A673 (cell line): ENCODE measurements around the gene OPN3. TPM values are rescaled to one million over a fixed set of nuclear protein-coding genes. Genes with fewer than 3 reads are reported as not detected.

Experiments used
- BruUV-seq: library from RNA; stranded (reverse); fragments of 400-500 nt; replicated peaks from 2 replicates; lab custom pipeline; 2021; lab: Mats Ljungman, UMichigan
- CTCF ChIA-PET: fragments of 300-600 bp; sonication (Branson Sonifier 250); formaldehyde crosslinking; loops from one replicate; lab custom pipeline; 2022; ENCODE audit warnings: antibody characterized with exemption; lab: Charles Lee
- POLR2A ChIA-PET: fragments of 300-600 bp; sonication (Branson Sonifier 250); formaldehyde crosslinking; loops from one replicate; lab custom pipeline; 2022; ENCODE audit warnings: antibody characterized with exemption; ENCODE audit not compliant: low non-redundant PET; lab: Charles Lee
- DNase-seq: peaks from one replicate; pipeline ENCODE4 v3.0.0-alpha.2; 2015; ENCODE audit warnings: low spot score
- H3K27ac ChIP-seq: fragments of 200-600 bp; sonication (generic); 2 replicates; pipeline ENCODE4 v1.5.1; 2016; ENCODE audit warnings: mixed run types, low read depth, mild to moderate bottlenecking, mixed read lengths, antibody characterized with exemption, low read length; ENCODE audit not compliant: poor library complexity, severe bottlenecking
- H3K27me3 ChIP-seq: fragments of 200-600 bp; sonication (generic); replicated peaks from 2 replicates; pipeline ENCODE4 v1.6.1; 2017; ENCODE audit warnings: mixed run types, low read depth, mild to moderate bottlenecking, mixed read lengths, antibody characterized with exemption, low read length; ENCODE audit not compliant: insufficient read depth, poor library complexity
- H3K36me3 ChIP-seq: fragments of 200-600 bp; sonication (generic); 2 replicates; pipeline ENCODE4 v1.6.1; 2016; ENCODE audit warnings: mixed run types, mild to moderate bottlenecking, mixed read lengths, antibody characterized with exemption, low read length; ENCODE audit not compliant: insufficient read depth, poor library complexity, severe bottlenecking
- H3K4me1 ChIP-seq: fragments of 200-600 bp; sonication (generic); 2 replicates; pipeline ENCODE4 v1.6.1; 2017; ENCODE audit warnings: mixed run types, mild to moderate bottlenecking, mixed read lengths, antibody characterized with exemption, low read length; ENCODE audit not compliant: insufficient read depth, poor library complexity, severe bottlenecking
- H3K4me3 ChIP-seq: fragments of 200-600 bp; sonication (generic); 2 replicates; pipeline ENCODE4 v1.5.1; 2016; ENCODE audit warnings: low read depth, mixed run types, mild to moderate bottlenecking, mixed read lengths, low read length; ENCODE audit not compliant: poor library complexity, severe bottlenecking
- H3K9me3 ChIP-seq: fragments of 200-600 bp; sonication (generic); 2 replicates; pipeline ENCODE4 v1.6.1; 2016; ENCODE audit warnings: mixed run types, low read depth, mild to moderate bottlenecking, mixed read lengths, antibody characterized with exemption, low read length; ENCODE audit not compliant: poor library complexity, severe bottlenecking
- EZH2 ChIP-seq: fragments of 200-600 bp; sonication (generic); IDR thresholded peaks from 2 replicates; pipeline ENCODE4 v1.6.1; 2017; ENCODE audit warnings: borderline replicate concordance, low read depth, mild to moderate bottlenecking, mixed read lengths, antibody characterized with exemption, low read length; ENCODE audit not compliant: poor library complexity, severe bottlenecking
- intact Hi-C: fragments of 100-400 bp; cut with micrococcal nuclease; formaldehyde crosslinking; loops from one replicate; pipeline ENCODE4 v1.10.0; 2022; ENCODE audit not compliant: unreplicated experiment
- total RNA-seq: library from RNA; stranded (reverse); gene quantifications from 2 replicates; pipeline ENCODE4 v1.2.3, GENCODE V29; 2021
- TF ChIP-seq, protein P1 (sequence below): fragments of 300-800, 200-600 bp; sonication (generic); conservative IDR thresholded peaks from 2 replicates; pipeline ENCODE4 v1.5.1; 2017; ENCODE audit warnings: low read depth, mild to moderate bottlenecking, antibody characterized with exemption, low read length, moderate library complexity, mixed read lengths

OPN3 gene
- total RNA-seq, 1 experiment from 2014 or later: 12.6 TPM

DNA sequence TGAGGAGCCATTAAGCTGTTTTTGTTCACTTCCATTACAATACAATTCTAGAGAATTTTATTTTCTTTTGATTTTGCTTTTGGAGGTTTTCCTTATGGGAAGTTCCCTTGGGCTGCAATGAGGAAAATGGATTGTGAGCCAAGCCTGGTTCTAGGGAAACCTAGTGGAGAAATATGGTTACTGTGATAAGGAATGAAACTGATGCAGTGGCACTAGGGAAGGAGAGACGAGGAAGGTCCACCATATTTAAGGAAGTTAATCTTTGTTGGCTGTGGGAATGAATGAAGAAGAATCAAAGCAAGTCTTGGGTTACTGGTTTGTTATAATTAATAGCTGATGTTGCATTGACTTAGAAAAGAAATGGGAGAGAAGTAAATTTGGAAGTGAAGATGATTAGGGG, 28.4 kb downstream of the OPN3 start:
- ChIA-PET CTCF (interaction anchor here (0.7 kb wide), 1 partner anchor 24 kb away, joined by 5 read pairs; no protein-coding TSS in a partner anchor), POLR2A (no interaction called here)
- Histone ChIP-seq H3K4me1 (no peaks in the 10 kb centered on the region), H3K27ac (no peak overlapping the region), H3K4me3 (no peak overlapping the region), H3K36me3 (no peaks in the 10 kb centered on the region), H3K27me3 (no peaks in the 10 kb centered on the region), H3K9me3 (no peaks in the 10 kb centered on the region)
- no TSS peak for BruUV-seq
- no peak for DNase-seq
- intact Hi-C loops: loop anchor here (5.0 to 10.0 kb wide), 2 partner anchors 221 to 403 kb away; no protein-coding TSS in a partner anchor
- TF ChIP-seq, protein P1, sequence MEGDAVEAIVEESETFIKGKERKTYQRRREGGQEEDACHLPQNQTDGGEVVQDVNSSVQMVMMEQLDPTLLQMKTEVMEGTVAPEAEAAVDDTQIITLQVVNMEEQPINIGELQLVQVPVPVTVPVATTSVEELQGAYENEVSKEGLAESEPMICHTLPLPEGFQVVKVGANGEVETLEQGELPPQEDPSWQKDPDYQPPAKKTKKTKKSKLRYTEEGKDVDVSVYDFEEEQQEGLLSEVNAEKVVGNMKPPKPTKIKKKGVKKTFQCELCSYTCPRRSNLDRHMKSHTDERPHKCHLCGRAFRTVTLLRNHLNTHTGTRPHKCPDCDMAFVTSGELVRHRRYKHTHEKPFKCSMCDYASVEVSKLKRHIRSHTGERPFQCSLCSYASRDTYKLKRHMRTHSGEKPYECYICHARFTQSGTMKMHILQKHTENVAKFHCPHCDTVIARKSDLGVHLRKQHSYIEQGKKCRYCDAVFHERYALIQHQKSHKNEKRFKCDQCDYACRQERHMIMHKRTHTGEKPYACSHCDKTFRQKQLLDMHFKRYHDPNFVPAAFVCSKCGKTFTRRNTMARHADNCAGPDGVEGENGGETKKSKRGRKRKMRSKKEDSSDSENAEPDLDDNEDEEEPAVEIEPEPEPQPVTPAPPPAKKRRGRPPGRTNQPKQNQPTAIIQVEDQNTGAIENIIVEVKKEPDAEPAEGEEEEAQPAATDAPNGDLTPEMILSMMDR: no peak
- no peak for TF ChIP-seq EZH2

DNA sequence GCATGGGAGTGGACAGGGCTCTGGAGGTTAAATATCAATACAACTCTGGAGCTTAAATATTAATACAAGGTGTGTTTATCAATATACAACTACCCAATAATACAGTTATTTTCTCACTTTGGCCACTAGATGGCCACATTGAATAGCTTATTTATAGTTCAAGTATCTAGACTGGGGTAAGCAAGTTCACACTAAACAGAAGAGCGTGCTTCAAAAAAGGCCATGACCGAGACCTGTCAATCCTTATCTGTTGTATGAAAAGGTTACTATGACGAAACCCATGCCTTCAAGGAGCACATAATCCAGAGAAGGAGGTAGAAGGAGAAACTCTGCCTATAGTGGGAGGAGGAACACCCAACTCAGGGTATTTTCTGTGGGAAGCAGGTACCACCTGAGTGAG, 29.1 kb downstream of the OPN3 start:
- CTCF ChIA-PET: interaction anchor here (1.4 kb wide), 1 partner anchor 16 kb away, joined by 5 read pairs; no protein-coding TSS in a partner anchor
- peak; percentile 69 for DNase-seq
- TF ChIP-seq, protein P1: peak; percentile 56
- TF ChIP-seq EZH2: no peak
- no TSS peak for BruUV-seq
- POLR2A ChIA-PET: no interaction called here
- intact Hi-C loops: loop anchor here (5.0 to 10.0 kb wide), 2 partner anchors 221 to 404 kb away; no protein-coding TSS in a partner anchor
- Histone ChIP-seq H3K27ac (no peak overlapping the region), H3K4me1 (no peaks in the 10 kb centered on the region), H3K9me3 (no peaks in the 10 kb centered on the region), H3K36me3 (no peaks in the 10 kb centered on the region), H3K4me3 (no peak overlapping the region), H3K27me3 (no peaks in the 10 kb centered on the region)

DNA sequence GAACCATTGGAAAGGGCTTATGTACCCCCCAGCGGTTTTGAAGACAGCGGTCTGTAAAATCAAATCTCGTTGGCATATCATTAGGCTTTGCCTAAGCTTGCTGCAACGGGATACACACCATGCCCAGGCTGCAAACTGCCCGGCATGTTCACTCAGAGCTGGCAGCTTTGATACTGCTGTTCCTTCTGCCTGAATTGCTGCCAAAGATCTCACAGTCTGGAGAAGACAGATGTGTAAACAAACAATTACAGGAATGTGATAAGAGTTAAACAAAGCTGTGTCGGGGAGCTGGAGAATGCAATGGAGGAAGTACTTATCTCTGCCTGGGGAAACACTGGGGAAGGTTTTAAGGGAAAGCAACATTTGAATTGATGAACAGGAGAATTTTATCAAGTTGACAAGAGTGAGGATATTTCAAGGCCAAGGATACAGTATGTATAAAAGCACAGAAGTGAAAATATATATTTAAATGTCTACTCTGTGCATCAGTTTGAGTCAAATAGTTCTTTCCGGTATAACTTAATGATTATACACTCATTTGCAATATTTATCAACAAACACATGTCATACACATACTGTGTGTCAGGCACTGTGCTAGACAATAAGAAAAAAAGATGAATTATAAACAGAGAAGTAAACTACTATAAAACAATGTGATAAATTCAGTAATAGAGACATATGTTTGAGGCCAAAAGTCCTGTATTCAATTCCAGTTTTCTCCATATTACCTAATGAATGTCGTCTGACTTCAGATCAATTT, 29.9 kb downstream of the OPN3 start:
- TF ChIP-seq, protein P1: no peak
- no peak for TF ChIP-seq EZH2
- DNase-seq: peak; percentile 29
- H3K27me3 ChIP-seq: no peaks in the 10 kb centered on the region
- intact Hi-C loops: loop anchor here (5.0 to 10.0 kb wide), 2 partner anchors 222 to 405 kb away; no protein-coding TSS in a partner anchor
- no peaks in the 10 kb centered on the region for H3K9me3 ChIP-seq
- no peaks in the 10 kb centered on the region for H3K4me1 ChIP-seq
- ChIA-PET POLR2A (no interaction called here), CTCF (interaction anchor here (1.4 kb wide), 1 partner anchor 17 kb away, joined by 5 read pairs; no protein-coding TSS in a partner anchor)
- no peak overlapping the region for H3K4me3 ChIP-seq
- no peak overlapping the region for H3K27ac ChIP-seq
- no peaks in the 10 kb centered on the region for H3K36me3 ChIP-seq
- BruUV-seq: no TSS peak
